DND-41 (cell line): ENCODE measurements around the gene SUMO3.

Source experiments
- EZH2 ChIP-seq: IDR thresholded peaks from 3 replicates; pipeline ENCODE4 v1.6.1; 2012; ENCODE audit warnings: borderline replicate concordance, low read depth, mild to moderate bottlenecking, moderate library complexity, low read length, inconsistent platforms; ENCODE audit not compliant: severe bottlenecking
- TF ChIP-seq, protein P1 (sequence below): IDR thresholded peaks from 2 replicates; pipeline ENCODE4 v1.5.1; 2012; ENCODE audit warnings: borderline replicate concordance, low read length, moderate library complexity, mild to moderate bottlenecking; ENCODE audit not compliant: poor library complexity, severe bottlenecking; ENCODE audit errors: extremely low read depth

DNA sequence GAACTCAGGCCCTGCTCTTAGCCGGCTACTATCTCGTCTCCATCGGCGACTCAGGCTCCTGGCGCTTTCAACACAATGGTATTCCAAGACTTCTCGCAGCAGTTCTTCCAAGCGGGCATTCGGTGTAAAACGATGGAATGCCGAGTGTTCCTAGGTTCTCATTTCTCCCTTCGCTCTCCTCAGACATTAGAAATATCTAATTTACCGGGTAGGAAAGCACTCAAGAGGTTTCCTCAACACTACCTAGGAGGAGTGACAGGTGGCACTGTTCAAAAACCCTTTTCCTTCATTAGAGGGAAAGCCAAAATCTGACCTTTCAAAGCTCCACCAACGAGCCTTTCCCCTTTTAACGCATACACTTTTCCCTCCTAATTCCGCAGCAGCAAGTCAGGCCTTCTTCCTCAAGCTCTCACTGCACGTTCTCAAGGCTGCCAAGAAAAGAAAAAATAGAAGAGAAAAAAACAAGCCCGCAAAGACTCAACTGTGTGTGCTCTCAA lies 16.8 kb downstream of the SUMO3 start:
- TF ChIP-seq, protein P1, sequence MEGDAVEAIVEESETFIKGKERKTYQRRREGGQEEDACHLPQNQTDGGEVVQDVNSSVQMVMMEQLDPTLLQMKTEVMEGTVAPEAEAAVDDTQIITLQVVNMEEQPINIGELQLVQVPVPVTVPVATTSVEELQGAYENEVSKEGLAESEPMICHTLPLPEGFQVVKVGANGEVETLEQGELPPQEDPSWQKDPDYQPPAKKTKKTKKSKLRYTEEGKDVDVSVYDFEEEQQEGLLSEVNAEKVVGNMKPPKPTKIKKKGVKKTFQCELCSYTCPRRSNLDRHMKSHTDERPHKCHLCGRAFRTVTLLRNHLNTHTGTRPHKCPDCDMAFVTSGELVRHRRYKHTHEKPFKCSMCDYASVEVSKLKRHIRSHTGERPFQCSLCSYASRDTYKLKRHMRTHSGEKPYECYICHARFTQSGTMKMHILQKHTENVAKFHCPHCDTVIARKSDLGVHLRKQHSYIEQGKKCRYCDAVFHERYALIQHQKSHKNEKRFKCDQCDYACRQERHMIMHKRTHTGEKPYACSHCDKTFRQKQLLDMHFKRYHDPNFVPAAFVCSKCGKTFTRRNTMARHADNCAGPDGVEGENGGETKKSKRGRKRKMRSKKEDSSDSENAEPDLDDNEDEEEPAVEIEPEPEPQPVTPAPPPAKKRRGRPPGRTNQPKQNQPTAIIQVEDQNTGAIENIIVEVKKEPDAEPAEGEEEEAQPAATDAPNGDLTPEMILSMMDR: peak; percentile 65
- no peak for TF ChIP-seq EZH2
